Measurements from ENCODE around the gene FGF23.

DNA sequence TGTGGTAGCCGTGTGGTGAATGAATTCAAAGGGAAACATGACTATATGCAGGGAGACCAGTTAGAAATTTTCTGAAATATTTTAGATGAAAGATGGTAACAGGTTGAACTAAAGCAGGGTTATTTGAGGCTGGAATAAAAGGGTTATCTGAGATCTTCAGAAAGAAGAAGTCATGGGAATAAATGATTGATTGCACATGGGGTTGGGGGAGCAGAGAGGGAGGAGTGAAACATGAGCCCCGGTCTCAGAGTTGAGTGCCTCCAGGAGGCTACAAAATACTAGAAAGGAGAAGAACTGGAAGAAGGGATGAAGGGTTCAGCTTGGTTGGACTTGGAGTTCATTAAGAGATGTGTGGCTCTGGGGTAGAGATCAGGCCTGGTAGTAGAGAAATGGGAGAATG is 16.3 kb upstream of the FGF23 start:
- TF ChIP-seq YY1 (IDR thresholded peaks at IDR 0.05; ENCODE audit: extremely low read depth, insufficient replicate concordance, low read depth, low read length) (no peak), ZNF274 (IDR thresholded peaks at IDR 0.05; ENCODE audit: low read depth, low read length) (no peak), POLR2A (IDR thresholded peaks at IDR 0.05; ENCODE audit: borderline replicate concordance, extremely low read depth, insufficient read depth, insufficient read length) (no peak), TCF7L2 (IDR thresholded peaks at IDR 0.05; ENCODE audit: borderline replicate concordance, extremely low read depth, insufficient read depth, insufficient read length) (no peak), CTCF (IDR thresholded peaks at IDR 0.05 in 2 of 3, conservative IDR thresholded peaks at IDR 0.05 in 1 of 3; ENCODE audit: borderline replicate concordance in 1 of 3, insufficient read depth in 1 of 3, low read depth in 2 of 3, low read length in 2 of 3) (no peak), EZH2 (IDR thresholded peaks at IDR 0.05) (no peak), RAD21 (IDR thresholded peaks at IDR 0.05; ENCODE audit: low read depth) (no peak), MAX (IDR thresholded peaks at IDR 0.05) (no peak)
